Posterior vena cava (tissue), 2 donors: Measurements from ENCODE around the gene INS. TPM values are rescaled to one million over a fixed set of nuclear protein-coding genes. Genes with fewer than 3 reads are reported as not detected.

ENCODE experiments used
- DNase-seq: peaks from one replicate; pipeline ENCODE4 v3.0.0-alpha.2; 2020; ENCODE audit warnings: low spot score
- intact Hi-C, 2 donors: fragments of 100-400 bp; cut with DNase I; formaldehyde crosslinking; loops; one replicate each; pipeline versions ENCODE4 v1.14.1 to v1.14.2; 2022 to 2023
- total RNA-seq, 2 donors: library from RNA; stranded (reverse); fragmentation: NEBNext Ultra II Directional; extraction: Animal tissue kit (Norgen Biotek cat#: 25700); gene quantifications; one replicate each; pipeline ENCODE4 v1.2.1, GENCODE V29; 2021
- donor health status: DM: yes; HTN: yes; CAD: no.
- donor health status: DM: yes; HTN: yes; CAD: no.

Gene INS
- total RNA-seq, 2 donors from 2014 or later, result not detected

DNA sequence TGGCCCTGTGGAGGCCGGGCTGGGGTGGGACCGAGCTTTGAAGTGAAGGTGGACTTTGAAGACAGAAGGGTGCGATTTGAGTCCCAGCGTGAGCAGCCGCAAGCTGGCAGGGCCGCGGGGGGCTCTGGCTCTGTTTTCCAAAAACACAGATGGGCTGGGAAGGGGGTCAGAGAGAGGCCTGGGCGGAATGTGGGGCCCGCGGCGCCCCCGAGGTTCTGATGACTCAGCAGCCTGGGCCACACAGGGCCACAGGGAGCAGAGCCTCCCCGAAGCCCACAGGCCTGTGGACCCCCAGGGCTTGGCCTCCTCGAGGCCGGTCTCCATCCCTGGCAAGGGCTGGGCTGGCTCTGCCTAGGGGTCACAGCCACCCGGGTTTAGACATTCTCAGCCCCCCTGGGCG is 6.1 kb downstream of the INS start:
- DNase-seq, result no peak
- intact Hi-C loops, result loop anchor here (5.0 to 10.0 kb wide), 5 partner anchors 270 to 1593 kb away; partner anchors contain the start of genes TNNI2 (in 2 of the 2), LMNTD2 (in 1 of the 2) and RASSF7 (in 1 of the 2)

DNA sequence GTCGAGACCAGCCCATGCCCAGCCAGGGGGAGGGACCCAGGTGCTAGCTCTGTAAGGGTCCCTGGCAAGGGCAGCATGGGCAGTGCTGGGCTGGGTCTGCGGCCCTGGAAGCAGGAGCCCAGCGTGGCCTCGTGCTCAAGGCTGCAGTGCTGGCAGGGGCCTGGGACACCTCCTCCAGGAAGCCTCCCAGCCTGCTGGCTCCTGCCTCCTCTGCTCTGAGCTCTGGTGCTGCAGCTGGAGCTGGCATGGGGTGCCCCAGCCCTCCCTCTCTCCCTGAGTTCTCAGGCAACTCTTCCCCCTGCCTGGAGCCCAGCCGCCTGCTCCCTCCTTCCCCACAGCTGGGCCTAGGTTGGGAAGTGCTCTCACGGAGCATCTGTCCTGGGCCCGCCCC is 6.8 kb downstream of the INS start:
- intact Hi-C loops, result loop anchor here (5.0 to 10.0 kb wide), 4 partner anchors 269 to 1592 kb away; partner anchors contain the start of genes LMNTD2 (in 1 of the 2), RASSF7 (in 1 of the 2) and TNNI2 (in 1 of the 2)
- no peak for DNase-seq

DNA sequence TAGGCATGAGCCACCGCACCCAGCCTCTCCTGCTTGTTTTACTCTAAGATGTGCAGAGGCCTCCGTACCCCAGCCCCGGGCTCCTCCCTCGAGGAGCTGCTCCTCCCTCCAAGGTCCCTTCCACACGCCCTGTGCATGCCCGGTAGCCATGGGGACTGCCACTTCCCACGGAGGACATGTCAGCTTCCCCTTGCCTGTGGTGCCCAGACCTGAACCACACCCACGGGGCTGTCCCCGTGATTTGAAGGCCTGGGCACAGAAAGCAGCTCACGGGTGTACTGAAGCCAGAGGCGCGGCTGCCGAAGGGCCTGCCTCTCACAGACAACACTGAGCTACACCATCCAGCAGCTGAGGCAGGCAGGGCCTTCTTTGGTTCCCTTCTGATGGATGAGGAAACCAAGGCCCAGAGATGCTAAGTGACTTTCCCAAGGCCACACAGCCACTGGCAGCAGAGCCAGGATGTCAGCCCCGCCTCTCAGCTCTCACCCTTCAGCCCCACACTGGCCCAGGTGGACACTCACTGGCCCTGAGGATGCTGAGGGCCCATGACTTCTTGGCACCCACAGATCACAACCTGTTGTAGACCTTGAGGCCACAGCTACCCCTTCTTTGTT is 7.3 kb downstream of the INS start:
- intact Hi-C loops, result loop anchor here (5.0 to 10.0 kb wide), 4 partner anchors 269 to 1591 kb away; partner anchors contain the start of genes LMNTD2 (in 1 of the 2), RASSF7 (in 1 of the 2) and TNNI2 (in 1 of the 2)
- no peak for DNase-seq

DNA sequence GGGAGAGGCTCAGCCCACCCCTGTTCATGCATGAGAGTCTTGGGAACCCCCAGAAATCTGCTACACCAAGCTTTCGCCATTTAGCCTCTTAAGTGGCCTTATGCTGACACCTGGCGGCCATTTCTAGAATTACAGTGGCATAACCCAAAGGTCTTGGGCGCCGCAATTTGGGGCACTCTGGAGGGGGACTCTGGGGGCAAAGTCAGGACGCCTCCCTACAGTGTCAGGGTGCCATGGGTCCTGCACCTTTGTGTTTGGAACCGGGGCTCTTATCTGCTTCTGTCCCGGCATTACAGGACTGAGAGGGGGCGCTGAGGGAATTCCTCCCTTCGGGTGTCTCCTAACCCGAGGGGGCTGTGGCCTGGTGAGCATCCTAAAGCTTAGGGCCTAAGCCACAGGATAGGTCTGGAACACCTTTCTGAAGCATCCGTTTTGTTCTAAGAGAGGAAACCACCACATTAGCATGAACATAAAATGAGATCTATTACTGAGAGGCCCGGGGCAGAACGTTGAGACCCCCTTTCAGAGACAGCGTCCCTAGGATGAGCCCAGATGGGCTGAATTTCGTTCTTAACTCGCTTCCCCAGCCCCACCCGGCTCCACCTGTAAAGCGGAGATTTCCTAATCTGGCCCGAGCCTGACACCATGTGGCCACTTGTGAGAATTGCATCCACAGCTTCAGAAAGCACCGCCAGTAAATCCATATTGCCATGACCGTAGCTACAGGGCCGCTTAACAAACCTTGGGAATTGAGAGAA is 9.3 kb downstream of the INS start:
- DNase-seq, result peak; percentile 90
- intact Hi-C loops, result loop anchor here (5.0 to 10.0 kb wide), 4 partner anchors 267 to 1589 kb away; partner anchors contain the start of genes LMNTD2 (in 1 of the 2), RASSF7 (in 1 of the 2) and TNNI2 (in 1 of the 2)

DNA sequence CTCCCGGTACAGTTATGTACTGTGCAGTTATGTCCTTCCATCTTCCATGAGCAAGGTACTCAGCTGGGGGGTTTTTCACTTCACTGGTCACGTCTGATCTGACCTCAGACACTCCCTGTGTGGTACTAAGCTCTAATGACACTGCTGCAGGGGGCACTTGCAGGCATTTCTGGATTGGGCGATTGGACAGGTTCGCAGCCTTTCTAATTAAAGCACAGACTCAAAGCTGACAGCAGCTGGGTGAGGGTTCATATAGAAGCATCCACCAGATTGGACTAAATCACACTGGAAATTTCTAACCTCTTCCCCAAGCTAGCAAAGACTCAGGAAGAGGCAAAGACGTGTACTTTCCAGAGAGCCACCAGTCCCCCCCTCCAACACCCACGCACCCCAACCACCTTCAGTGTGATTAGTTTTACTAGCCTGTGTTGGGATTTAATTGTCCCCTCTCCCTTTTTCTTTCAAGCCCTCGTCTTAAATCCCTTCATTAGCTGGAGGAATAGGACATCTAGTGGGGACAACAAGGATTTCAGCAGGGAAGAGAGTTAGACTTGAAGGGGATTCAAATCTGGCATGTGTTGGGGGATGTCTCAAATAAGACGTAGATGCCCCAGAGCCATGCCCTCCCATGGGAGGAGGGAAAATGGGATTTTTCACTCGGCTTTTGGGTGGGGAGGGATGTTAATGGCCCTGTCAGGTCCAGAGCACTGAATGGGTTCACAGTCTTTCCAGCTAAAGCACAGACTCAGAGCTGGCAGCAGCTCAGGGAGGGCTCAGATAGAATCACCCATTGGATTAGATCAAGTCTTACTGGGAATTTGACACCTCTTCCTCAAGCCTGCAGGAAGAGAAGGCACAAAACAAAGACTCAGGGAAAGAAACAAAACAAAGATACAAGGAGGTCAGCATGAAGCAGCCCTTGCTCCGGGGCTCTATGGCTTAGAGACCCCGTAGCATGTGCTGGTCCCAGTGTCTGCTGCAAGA is 10.9 kb downstream of the INS start:
- intact Hi-C loops, result loop anchor here (5.0 to 10.0 kb wide), 4 partner anchors 265 to 1588 kb away; partner anchors contain the start of genes LMNTD2 (in 1 of the 2), RASSF7 (in 1 of the 2) and TNNI2 (in 1 of the 2)
- DNase-seq, result no peak

DNA sequence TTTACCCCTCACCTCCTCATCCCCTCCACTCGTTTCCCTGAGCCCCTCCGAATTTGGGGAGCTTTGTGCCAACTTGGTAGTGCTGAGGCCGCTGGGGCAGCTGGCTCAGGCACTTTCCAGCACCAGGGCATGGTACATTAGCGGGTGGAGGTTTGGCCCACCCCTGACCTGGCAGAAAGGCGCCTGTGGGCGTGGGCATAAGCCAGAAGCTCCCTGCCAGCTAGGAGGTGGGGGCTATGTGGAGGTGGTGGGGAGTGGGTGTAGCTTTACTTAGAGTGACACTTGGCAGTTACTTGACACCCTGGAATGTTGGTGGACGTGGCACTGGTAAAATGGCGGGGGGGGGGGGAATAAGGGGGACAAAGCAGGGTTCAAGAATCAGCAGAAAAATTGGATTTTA is 11.5 kb downstream of the INS start:
- intact Hi-C loops, result no loop called here
- DNase-seq, result no peak

DNA sequence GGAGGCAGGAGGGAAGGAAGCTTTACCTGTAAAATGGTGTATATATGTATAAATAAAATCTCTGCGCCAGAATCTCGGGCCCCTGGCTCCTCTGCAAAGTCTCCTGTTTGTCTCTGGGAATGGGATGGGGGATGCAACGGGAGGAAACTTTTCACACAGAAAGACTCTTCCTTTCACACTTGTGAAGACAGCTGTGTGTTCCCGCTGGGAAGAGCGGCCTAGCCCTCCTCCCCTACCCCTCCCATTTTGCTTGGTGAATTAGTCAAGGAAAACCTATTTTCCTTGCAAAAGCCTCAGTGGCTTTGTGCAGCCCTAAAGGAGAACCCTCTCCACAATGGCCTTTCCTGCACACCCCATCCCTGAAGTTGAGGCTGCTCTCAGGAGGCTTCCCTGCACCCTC is 12.4 kb downstream of the INS start:
- intact Hi-C loops, result no loop called here
- DNase-seq, result no peak

DNA sequence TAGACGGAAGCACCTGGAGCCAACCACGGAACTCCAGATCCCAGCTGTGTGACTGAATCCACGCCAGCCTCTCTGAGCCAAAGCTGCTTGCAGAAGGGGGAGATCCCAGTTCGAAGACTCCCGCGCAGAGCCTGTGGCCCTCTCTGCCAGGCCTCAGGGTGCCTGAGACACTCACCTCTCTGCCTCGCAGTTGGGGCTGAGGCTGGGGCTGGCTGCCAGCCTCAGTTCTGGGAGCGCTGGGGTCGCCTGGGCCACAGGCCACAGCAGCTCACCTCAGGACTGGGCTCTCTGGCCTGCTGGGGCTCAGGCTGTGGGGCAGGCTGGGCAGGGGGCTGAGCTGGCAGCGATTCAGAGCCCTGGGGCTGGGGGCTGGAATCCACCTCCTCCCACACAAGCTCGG is 13.6 kb downstream of the INS start:
- no peak for DNase-seq
- intact Hi-C loops, result no loop called here

DNA sequence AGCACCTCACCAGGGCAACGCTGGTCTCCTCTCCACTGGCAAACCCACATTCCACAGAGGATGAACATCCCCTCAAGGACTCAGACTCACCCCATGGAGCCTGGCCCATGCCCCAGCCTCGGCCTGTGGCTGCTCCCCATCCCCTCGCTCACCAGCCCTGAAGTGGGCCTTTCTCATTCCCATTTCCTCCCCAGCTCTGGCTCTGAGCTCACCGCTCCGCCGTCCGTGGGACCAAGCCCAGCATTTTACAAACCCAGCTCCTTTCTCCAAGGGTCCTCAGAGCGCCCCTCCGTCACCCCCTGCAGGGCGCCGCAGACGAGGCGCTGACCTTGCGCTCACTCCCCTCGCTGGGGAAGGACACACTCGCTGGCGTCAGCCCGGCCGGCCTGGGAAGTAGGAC is 15.0 kb downstream of the INS start:
- intact Hi-C loops, result no loop called here
- no peak for DNase-seq

DNA sequence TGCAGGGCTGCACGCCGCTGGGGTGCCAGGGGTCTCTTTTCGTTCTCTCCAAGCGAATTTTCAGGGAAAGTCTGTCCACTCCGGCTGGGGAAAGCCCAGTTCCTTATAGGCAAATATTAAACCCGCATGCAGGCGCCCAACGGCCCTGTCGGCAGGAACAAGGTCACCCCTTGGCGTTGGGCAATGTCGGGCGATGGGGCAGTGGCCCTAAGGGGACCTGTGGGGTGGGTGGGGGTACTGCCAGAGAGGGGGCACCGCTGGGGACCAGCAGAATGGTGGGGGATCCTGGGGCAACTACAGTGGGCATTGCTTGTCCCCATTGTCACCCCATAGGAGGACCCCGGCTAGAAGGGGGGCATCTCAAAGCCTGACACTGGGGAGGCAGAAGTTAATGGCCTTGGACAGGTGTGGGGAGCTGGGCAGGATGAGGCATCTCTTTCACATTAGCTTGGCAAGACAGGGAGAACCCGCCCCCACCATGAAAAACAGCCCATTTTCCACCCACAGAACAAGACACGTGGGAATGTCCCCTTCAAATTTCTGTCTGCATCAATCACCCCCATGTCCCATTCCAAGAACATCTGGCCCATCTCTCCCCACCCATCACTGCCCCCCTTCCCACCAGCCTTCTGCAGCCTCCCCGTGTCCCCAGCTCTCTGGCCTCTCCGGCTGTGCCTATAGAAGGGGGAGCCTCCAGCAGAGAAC is 16.3 kb downstream of the INS start:
- intact Hi-C loops, result no loop called here
- DNase-seq, result no peak

DNA sequence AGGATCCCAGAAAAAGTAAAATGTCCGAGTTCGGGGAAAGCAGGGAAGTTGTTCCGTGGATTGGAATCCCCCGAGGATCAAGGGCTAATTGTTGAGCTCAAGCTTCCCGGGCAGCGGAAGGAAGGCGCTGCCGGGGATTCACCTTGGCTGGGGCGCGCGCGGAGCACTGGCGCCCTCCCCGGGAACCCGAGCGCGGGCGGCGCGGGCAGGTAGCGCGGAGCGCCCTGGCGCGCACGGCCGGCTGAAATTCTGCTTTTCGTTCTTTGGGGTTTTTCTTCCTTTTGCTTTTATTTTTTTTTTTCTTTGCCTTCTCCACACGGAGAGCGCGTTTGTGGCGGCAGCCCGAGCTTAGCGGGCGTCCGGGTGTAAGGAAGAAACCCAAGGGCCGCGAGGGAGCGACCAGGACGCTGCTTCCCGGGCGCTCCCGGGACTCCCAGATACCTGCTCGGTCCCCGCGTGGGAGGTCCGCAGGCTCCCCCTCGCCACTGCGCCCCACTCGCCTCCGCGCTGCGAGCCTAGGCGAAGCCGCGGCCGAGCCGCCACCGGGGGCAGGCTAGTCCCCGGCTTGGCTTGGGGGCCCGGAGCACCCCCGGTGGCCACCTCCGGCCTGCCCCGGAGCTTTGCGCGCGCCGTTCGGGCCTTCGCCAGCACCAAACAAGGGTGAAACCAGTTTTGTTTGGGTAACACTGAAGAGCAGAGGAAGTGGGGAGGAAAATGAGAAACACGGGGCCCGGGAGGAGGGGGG is 17.0 kb downstream of the INS start:
- no peak for DNase-seq
- intact Hi-C loops, result no loop called here

DNA sequence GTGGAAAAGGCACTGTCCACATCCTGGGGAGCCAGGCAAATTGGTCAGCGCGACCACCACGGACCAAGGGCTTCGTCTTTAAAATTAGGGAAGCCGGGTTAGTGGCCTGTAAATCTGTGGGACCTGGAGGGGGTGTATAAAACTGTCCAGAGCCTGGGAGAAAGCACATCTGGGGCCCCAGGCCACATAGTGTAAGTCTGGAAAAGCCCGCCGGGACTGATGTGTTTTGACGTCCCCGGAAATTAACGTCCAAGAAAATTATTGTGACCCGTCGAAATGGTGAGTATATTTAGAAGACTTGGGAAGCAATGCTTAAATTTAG is 17.6 kb downstream of the INS start:
- no peak for DNase-seq
- intact Hi-C loops, result no loop called here

DNA sequence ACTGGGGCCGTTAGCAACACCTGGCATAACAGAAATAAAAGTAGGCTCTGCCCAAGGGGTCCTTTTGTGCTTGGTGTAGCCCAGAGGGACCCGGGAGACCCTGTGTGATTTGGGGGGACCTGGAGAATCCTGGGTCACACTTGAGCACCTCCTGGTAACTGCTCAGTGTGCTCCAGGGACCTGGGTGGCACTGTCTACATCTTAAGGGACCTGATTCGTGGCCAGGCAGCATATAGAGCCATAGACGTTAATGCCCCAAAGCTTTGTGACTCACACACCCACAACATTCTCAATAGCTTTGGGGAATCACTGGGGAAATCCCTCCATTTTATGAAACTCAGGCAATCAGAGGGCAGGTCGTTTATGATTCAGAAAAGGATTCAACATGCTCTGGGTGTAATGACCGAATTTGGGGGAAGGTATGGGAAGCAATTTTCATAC is 18.2 kb downstream of the INS start:
- intact Hi-C loops, result no loop called here

DNA sequence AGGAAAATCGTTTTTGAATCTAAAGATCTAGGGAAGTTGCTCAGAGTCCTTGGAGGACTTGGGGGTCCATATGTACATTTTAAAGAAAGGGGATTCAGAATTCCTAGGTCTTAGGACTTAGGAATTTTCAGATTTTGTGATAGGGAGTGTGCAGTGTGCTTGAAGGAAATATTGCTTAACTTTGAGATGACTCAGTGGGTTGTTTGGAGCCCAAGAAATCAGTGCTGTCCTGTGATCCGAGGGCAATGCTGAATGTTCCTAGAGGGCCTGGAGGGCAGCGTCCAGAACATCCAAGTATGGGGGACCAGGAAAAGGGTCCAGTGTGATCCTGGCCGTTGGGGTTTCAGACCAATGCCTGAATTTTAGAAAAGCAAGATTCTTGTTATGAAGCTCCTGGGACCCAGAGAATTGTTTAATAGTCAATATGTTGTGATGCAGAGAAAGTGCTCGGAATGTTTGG is 18.7 kb downstream of the INS start:
- no peak for DNase-seq
- intact Hi-C loops, result no loop called here

More for the DNA sequence above, 18.2 kb downstream of the INS start:
- DNase-seq, result no peak

DNA sequence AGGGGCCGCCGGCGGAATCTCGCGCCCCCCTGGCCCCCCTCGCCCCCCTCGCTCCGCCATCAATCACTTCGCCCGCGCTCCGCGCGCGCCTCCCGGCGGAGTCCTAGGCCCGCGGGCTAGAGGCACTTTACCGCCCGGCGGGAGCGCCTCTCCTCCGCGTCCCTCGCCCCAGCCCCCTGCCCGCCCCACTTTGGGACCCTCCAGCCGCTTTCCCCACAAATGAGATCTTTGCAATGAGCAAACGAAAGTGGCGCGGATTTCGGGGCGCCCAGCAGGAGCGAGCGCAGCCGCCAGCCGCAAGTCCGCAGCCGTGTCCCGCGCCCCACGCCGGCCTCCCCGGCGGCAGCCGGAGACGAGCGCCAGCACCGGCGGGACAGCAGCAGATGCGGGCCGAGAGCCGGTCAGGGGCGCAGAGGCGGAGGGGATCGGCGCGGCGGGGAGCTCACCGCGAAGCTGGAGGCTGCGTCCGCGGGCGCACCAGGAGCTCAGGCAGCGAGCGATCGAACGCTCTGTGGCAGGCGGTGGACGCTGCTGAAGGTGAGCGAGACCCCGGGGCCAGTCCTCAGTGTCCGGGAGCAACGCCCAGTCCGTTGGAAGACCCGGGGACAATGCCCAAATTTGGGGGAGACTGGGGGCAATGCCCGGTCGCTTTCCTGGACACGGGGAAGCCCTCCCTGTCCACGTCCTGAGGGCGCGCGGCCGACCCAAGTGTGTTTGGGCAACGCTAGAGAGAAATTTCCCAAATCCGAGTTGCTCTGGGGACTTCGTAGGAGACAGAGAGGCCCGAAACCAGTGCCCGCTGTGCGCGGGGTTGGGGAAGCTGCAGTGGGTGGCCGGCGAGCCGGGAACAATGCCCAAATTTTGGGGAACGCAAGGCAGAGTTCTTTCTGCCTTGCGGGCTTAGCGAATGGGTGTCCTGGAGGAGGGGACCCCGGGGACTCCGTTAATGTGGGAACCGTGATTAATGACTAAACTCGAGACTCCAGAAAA is 20.3 kb downstream of the INS start:
- intact Hi-C loops, result no loop called here

DNA sequence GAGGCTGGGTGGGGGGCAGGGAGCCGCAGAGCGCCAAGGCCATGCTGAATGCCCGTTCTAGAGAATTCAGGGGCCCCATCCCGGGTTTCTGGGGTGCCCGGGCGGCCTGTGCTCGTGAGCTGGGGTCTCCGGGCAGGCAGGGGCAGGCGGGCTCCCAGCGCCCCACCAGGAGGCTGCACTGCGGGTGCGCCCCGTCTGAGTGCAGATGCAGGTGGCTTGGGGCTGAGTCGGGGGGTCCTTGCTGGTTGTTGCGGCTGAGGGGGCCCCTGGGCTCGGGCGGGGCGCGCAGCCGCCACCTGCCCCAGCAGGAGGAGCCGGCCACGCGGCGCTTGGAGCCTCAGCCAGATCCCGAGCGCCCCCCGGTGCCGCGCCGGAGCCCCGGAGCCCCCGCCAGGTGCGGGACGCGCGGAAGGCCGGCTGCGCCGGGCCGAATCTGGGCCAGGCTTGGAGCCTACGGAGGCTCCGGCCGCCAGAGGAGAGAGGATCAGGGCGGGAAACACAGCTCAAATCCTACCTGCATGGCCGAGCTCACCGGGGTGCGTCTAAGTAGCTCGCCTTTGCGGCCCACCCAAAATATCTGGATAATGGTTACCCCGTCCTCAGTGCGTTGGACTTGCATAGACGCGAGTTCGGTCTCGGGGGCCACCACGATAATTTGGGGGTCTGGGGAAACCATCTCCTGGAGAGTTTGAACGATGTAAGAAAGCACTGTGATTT is 21.2 kb downstream of the INS start:
- intact Hi-C loops, result no loop called here
- no peak for DNase-seq

More for the DNA sequence above, 20.3 kb downstream of the INS start:
- DNase-seq, result no peak
